Panc1 (cell line): ENCODE measurements around the gene ALPK1.

ENCODE experiments used
- CTCF ChIP-seq: fragments of 450-650 bp; IDR thresholded peaks from 2 replicates; pipeline ENCODE4 v1.5.1; 2017; ENCODE audit warnings: mild to moderate bottlenecking
- POLR2AphosphoS5 ChIP-seq: IDR thresholded peaks from 2 replicates; pipeline ENCODE4 v1.6.1; 2012; ENCODE audit warnings: mild to moderate bottlenecking, low read depth, low read length, moderate library complexity
- REST ChIP-seq, 2 experiments: IDR thresholded peaks; 2 replicates each; pipeline ENCODE4 v1.6.1; 2011 to 2012; ENCODE audit warnings: low read depth in 2 of 2, control low read depth in 1 of 2, low read length in 1 of 2, mild to moderate bottlenecking in 1 of 2, moderate library complexity in 1 of 2; ENCODE audit not compliant: insufficient read depth in 1 of 2

DNA sequence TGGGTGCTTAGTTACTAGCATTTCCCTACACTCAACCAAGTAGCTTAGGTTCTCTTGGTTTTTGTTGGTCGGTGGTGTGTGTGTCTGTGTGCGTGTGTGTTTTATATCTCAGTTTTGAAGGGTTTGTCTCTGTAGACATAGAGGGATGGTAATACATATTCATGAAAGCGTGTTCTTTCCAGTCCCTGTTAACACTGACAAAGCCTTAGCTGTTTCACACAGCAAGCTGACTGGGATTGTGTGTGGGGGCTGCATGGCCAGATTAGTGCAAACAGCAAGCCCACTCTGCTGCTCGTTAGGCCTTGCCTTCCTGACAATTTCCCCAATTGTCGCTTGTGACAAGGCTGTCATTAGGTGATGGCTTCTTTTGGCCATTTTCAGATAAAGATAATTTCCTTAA, 43.9 kb downstream of the ALPK1 start:
- no peak for TF ChIP-seq CTCF
- TF ChIP-seq REST (IDR thresholded peaks at IDR 0.05; ENCODE audit: insufficient read depth in 1 of 2, low read depth in 2 of 2, low read length in 1 of 2): no peak
- TF ChIP-seq POLR2AphosphoS5: no peak
